Neural progenitor cell (in vitro differentiated cells): ENCODE results near the gene FAM204A. TPM values are rescaled to one million over a fixed set of nuclear protein-coding genes. Genes with fewer than 3 reads are reported as not detected.

Experiments
- DNase-seq: peaks from one replicate; pipeline ENCODE4 v3.0.0-alpha.2; 2016; ENCODE audit warnings: low spot score
- H2AFZ ChIP-seq: fragments of 200-600 bp; sonication (generic); replicated peaks from 2 replicates; pipeline ENCODE4 v1.6.1; 2016; ENCODE audit warnings: antibody characterized with exemption
- H3F3A ChIP-seq: fragments of 200-600 bp; sonication (generic); 2 replicates; pipeline ENCODE4 v1.6.1; 2016; ENCODE audit warnings: antibody characterized with exemption, low read depth
- H3K27ac ChIP-seq: fragments of 200-600 bp; sonication (generic); 2 replicates; pipeline ENCODE4 v1.5.1; 2016; ENCODE audit warnings: mild to moderate bottlenecking
- H3K27me3 ChIP-seq: fragments of 200-600 bp; sonication (generic); 2 replicates; pipeline ENCODE4 v1.6.1; 2016; ENCODE audit warnings: mild to moderate bottlenecking, moderate library complexity
- H3K36me3 ChIP-seq: fragments of 200-600 bp; sonication (generic); 2 replicates; pipeline ENCODE4 v1.5.1; 2016
- H3K4me1 ChIP-seq: fragments of 200-600 bp; sonication (generic); 2 replicates; pipeline ENCODE4 v1.6.1; 2016; ENCODE audit warnings: mixed run types
- H3K4me2 ChIP-seq: fragments of 200-600 bp; sonication (generic); 2 replicates; pipeline ENCODE4 v1.6.1; 2016
- H3K4me3 ChIP-seq: fragments of 200-600 bp; sonication (generic); 2 replicates; pipeline ENCODE4 v1.5.1; 2016
- H3K79me2 ChIP-seq: fragments of 200-600 bp; sonication (generic); 2 replicates; pipeline ENCODE4 v1.6.1; 2016; ENCODE audit warnings: low read depth
- H3K9ac ChIP-seq: fragments of 200-600 bp; sonication (generic); 2 replicates; pipeline ENCODE4 v1.6.1; 2016
- H3K9me3 ChIP-seq: fragments of 200-600 bp; sonication (generic); 2 replicates; pipeline ENCODE4 v1.5.1; 2016; ENCODE audit warnings: low read depth
- H4K20me1 ChIP-seq: fragments of 200-600 bp; sonication (generic); 2 replicates; pipeline ENCODE4 v1.6.1; 2016; ENCODE audit warnings: low read depth
- H3K27ac Mint-ChIP-seq: 3 replicates; pipeline ENCODE4 v1.8.0; 2021; ENCODE audit warnings: mixed read lengths
- H3K27me3 Mint-ChIP-seq: 2 replicates; pipeline ENCODE4 v1.8.0; 2022; ENCODE audit warnings: low read depth, mild to moderate bottlenecking, inconsistent platforms, moderate library complexity, mixed read lengths; ENCODE audit not compliant: insufficient read depth
- H3K36me3 Mint-ChIP-seq: 3 replicates; pipeline ENCODE4 v1.8.0; 2021; ENCODE audit warnings: mixed read lengths
- H3K4me1 Mint-ChIP-seq: 3 replicates; pipeline ENCODE4 v1.8.0; 2021; ENCODE audit warnings: mixed read lengths
- H3K4me3 Mint-ChIP-seq: 3 replicates; pipeline ENCODE4 v1.8.0; 2021; ENCODE audit warnings: mild to moderate bottlenecking, moderate library complexity, mixed read lengths
- H3K9me3 Mint-ChIP-seq: 3 replicates; pipeline ENCODE4 v1.8.0; 2020; ENCODE audit warnings: mixed read lengths
- EZH2 ChIP-seq: fragments of 200-600 bp; sonication (generic); IDR thresholded peaks from 2 replicates; pipeline ENCODE4 v1.6.1; 2017; ENCODE audit warnings: antibody characterized with exemption, mild to moderate bottlenecking, moderate library complexity
- EZH2phosphoT487 ChIP-seq: fragments of 200-600 bp; sonication (generic); IDR thresholded peaks from 2 replicates; pipeline ENCODE4 v1.6.1; 2017; ENCODE audit warnings: antibody characterized with exemption
- total RNA-seq: library from RNA; depleted of rRNA; stranded (reverse); fragments of >200 nt; gene quantifications from 2 replicates; pipeline ENCODE4 v1.2.3, GENCODE V29; 2015; ENCODE audit warnings: low replicate concordance
- TF ChIP-seq, protein P1 (sequence below): fragments of 200-600 bp; sonication (generic); IDR thresholded peaks from 2 replicates; pipeline ENCODE4 v1.5.1; 2017; ENCODE audit warnings: antibody characterized with exemption, mild to moderate bottlenecking

FAM204A gene
- total RNA-seq, 1 donor from 2014 or later: 77.7 TPM

DNA sequence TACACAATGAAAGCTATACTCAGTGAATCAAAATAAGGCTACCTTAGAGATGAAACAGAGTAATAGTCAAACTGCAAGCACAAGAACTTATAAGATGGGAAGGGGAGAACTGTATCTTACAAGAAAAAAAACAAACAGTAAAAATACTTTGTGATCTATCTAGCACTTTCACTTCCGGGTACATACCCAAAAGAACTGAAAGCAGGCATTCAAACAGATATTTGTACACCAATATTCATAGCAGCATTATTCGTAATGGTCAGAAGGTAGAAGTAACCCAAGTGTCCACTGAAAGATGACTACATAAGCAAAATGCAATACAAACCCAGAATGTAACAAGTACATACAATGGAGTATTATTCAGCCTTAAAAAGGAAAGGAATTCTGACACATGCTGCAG lies 18.0 kb downstream of the FAM204A start:
- H3K4me3 Mint-ChIP-seq: no peak overlapping the region
- H3K4me3 ChIP-seq: no peak overlapping the region
- no peaks in the 10 kb centered on the region for H3K27me3 Mint-ChIP-seq
- no peaks in the 10 kb centered on the region for H3K4me1 ChIP-seq
- no peaks in the 10 kb centered on the region for H3K79me2 ChIP-seq
- no peaks in the 10 kb centered on the region for H3K27me3 ChIP-seq
- H2AFZ ChIP-seq: no peak overlapping the region
- H4K20me1 ChIP-seq: no peaks in the 10 kb centered on the region
- peaks cover 20% of the 10 kb centered on the region for H3K36me3 Mint-ChIP-seq
- H3K9me3 Mint-ChIP-seq: no peaks in the 10 kb centered on the region
- no peak overlapping the region for H3K9ac ChIP-seq
- no peaks in the 10 kb centered on the region for H3F3A ChIP-seq
- no peaks in the 10 kb centered on the region for H3K4me1 Mint-ChIP-seq
- no peak for DNase-seq
- H3K27ac Mint-ChIP-seq: no peak overlapping the region
- H3K36me3 ChIP-seq: peaks cover 10% of the 10 kb centered on the region
- H3K27ac ChIP-seq: no peak overlapping the region
- TF ChIP-seq, protein P1, sequence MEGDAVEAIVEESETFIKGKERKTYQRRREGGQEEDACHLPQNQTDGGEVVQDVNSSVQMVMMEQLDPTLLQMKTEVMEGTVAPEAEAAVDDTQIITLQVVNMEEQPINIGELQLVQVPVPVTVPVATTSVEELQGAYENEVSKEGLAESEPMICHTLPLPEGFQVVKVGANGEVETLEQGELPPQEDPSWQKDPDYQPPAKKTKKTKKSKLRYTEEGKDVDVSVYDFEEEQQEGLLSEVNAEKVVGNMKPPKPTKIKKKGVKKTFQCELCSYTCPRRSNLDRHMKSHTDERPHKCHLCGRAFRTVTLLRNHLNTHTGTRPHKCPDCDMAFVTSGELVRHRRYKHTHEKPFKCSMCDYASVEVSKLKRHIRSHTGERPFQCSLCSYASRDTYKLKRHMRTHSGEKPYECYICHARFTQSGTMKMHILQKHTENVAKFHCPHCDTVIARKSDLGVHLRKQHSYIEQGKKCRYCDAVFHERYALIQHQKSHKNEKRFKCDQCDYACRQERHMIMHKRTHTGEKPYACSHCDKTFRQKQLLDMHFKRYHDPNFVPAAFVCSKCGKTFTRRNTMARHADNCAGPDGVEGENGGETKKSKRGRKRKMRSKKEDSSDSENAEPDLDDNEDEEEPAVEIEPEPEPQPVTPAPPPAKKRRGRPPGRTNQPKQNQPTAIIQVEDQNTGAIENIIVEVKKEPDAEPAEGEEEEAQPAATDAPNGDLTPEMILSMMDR: no peak
- TF ChIP-seq EZH2phosphoT487 (no peak), EZH2 (no peak)
- no peaks in the 10 kb centered on the region for H3K9me3 ChIP-seq
- H3K4me2 ChIP-seq: no peak overlapping the region

- H3K4me3 ChIP-seq: no peak overlapping the region
- H3F3A ChIP-seq: no peaks in the 10 kb centered on the region
- H3K36me3 ChIP-seq: peaks cover 10% of the 10 kb centered on the region
- H3K4me1 ChIP-seq: no peaks in the 10 kb centered on the region
- H4K20me1 ChIP-seq: peaks cover 4% of the 10 kb centered on the region
- H3K4me3 Mint-ChIP-seq: no peak overlapping the region
- TF ChIP-seq EZH2phosphoT487: no peak
- TF ChIP-seq, protein P1: no peak
- TF ChIP-seq EZH2: no peak
- no peak overlapping the region for H3K27ac ChIP-seq
- H3K27me3 Mint-ChIP-seq: no peaks in the 10 kb centered on the region
- peaks cover 9% of the 10 kb centered on the region for H3K4me1 Mint-ChIP-seq
- H3K27me3 ChIP-seq: no peaks in the 10 kb centered on the region
- no peaks in the 10 kb centered on the region for H3K9me3 Mint-ChIP-seq
- no peak for DNase-seq
- no peak overlapping the region for H3K9ac ChIP-seq
- no peaks in the 10 kb centered on the region for H3K9me3 ChIP-seq
- H3K36me3 Mint-ChIP-seq: peaks cover 12% of the 10 kb centered on the region
- H3K27ac Mint-ChIP-seq: no peak overlapping the region
- H3K79me2 ChIP-seq: no peaks in the 10 kb centered on the region
- H2AFZ ChIP-seq: no peak overlapping the region
- H3K4me2 ChIP-seq: no peak overlapping the region
These were observed 20.2 kb downstream of the FAM204A start for GRCh38 chr10:118321724-118322575.

- H3K27ac Mint-ChIP-seq: no peak overlapping the region
- Histone ChIP-seq H3K27ac (no peak overlapping the region), H3K9ac (no peak overlapping the region), H3K79me2 (no peaks in the 10 kb centered on the region), H3K9me3 (no peaks in the 10 kb centered on the region), H3K4me3 (no peak overlapping the region), H3K27me3 (no peaks in the 10 kb centered on the region), H3K36me3 (peaks cover 6% of the 10 kb centered on the region), H3K4me2 (no peak overlapping the region), H3K4me1 (no peaks in the 10 kb centered on the region), H3F3A (no peaks in the 10 kb centered on the region), H4K20me1 (peaks cover 4% of the 10 kb centered on the region), H2AFZ (no peak overlapping the region)
- peaks cover 44% of the 10 kb centered on the region for H3K4me1 Mint-ChIP-seq
- no peak overlapping the region for H3K4me3 Mint-ChIP-seq
- no peak for DNase-seq
- no peaks in the 10 kb centered on the region for H3K9me3 Mint-ChIP-seq
- H3K27me3 Mint-ChIP-seq: no peaks in the 10 kb centered on the region
- TF ChIP-seq EZH2: no peak
- TF ChIP-seq EZH2phosphoT487: no peak
- TF ChIP-seq, protein P1: no peak
- H3K36me3 Mint-ChIP-seq: peaks cover 15% of the 10 kb centered on the region
These were observed 26.5 kb downstream of the FAM204A start for GRCh38 chr10:118315629-118316028.
